Stimulated activated naive CD8-positive, alpha-beta T cell treated with anti-CD3 and anti-CD28 coated beads, Interleukin-15, Interleukin-2, amounts not matched to agents 100 ng/mL and 50 ng/mL, for 24 hours (primary cell): ENCODE measurements around the gene ZNF32.
"Not testable (repeated sequence)": the region's sequence is repeated elsewhere in the genome, so short reads cannot be mapped to it uniquely, and the experiment has no call there.

ENCODE experiments used
- H3K27ac Mint-ChIP-seq: one replicate; pipeline ENCODE4 v1.8.0; 2021; ENCODE audit warnings: mild to moderate bottlenecking, mixed read lengths
- H3K27me3 Mint-ChIP-seq: one replicate; pipeline ENCODE4 v1.8.0; 2021; ENCODE audit warnings: mixed read lengths
- H3K36me3 Mint-ChIP-seq: one replicate; pipeline ENCODE4 v1.8.0; 2021; ENCODE audit warnings: low read depth, mixed read lengths
- H3K4me1 Mint-ChIP-seq: one replicate; pipeline ENCODE4 v1.8.0; 2021; ENCODE audit warnings: low read depth, mixed read lengths
- H3K4me3 Mint-ChIP-seq: one replicate; pipeline ENCODE4 v1.8.0; 2021; ENCODE audit warnings: mild to moderate bottlenecking, mixed read lengths
- H3K9me3 Mint-ChIP-seq: one replicate; pipeline ENCODE4 v1.8.0; 2021; ENCODE audit warnings: mixed read lengths

The ZNF32 gene

GRCh38 chr10:43627942-43628341 lies 20.7 kb downstream of the ZNF32 start:
- Mint-ChIP-seq H3K9me3 (peaks cover 11% of the 10 kb centered on the region), H3K27me3 (no peaks in the 10 kb centered on the region), H3K36me3 (no peaks in the 10 kb centered on the region), H3K4me1 (peaks cover 6% of the 10 kb centered on the region), H3K27ac (no peak overlapping the region), H3K4me3 (no peak overlapping the region)

GRCh38 chr10:43623351-43623750 lies 25.3 kb downstream of the ZNF32 start:
- H3K27me3 Mint-ChIP-seq: no peaks in the 10 kb centered on the region
- H3K4me3 Mint-ChIP-seq: peak overlapping the region; percentile 49

GRCh38 chr10:43622038-43622437 lies 26.6 kb downstream of the ZNF32 start:
- H3K9me3 Mint-ChIP-seq: peaks cover 30% of the 10 kb centered on the region
- H3K36me3 Mint-ChIP-seq: peaks cover 26% of the 10 kb centered on the region
- H3K4me1 Mint-ChIP-seq: peaks cover 13% of the 10 kb centered on the region
- no peak overlapping the region for H3K27ac Mint-ChIP-seq
- no peak overlapping the region for H3K4me3 Mint-ChIP-seq
- H3K27me3 Mint-ChIP-seq: no peaks in the 10 kb centered on the region

More at GRCh38 chr10:43623351-43623750, 25.3 kb downstream of the ZNF32 start:
- H3K36me3 Mint-ChIP-seq: peaks cover 20% of the 10 kb centered on the region
- no peak overlapping the region for H3K27ac Mint-ChIP-seq
- H3K4me1 Mint-ChIP-seq: peaks cover 13% of the 10 kb centered on the region
- peaks cover 31% of the 10 kb centered on the region for H3K9me3 Mint-ChIP-seq

- Mint-ChIP-seq H3K4me1 (peaks cover 13% of the 10 kb centered on the region), H3K9me3 (peaks cover 50% of the 10 kb centered on the region), H3K36me3 (peaks cover 53% of the 10 kb centered on the region), H3K27me3 (no peaks in the 10 kb centered on the region), H3K27ac (no peak overlapping the region), H3K4me3 (no peak overlapping the region)
Measured at GRCh38 chr10:43619368-43619767, 29.3 kb downstream of the ZNF32 start.

- Mint-ChIP-seq H3K9me3 (peaks cover 49% of the 10 kb centered on the region), H3K36me3 (peaks cover 74% of the 10 kb centered on the region), H3K4me1 (peaks cover 11% of the 10 kb centered on the region), H3K27me3 (no peaks in the 10 kb centered on the region), H3K4me3 (no peak overlapping the region), H3K27ac (no peak overlapping the region)
Measured at GRCh38 chr10:43616697-43617370, 31.8 kb downstream of the ZNF32 start.

GRCh38 chr10:43610636-43611035 lies 38.0 kb downstream of the ZNF32 start:
- peaks cover 32% of the 10 kb centered on the region for H3K9me3 Mint-ChIP-seq
- H3K4me3 Mint-ChIP-seq: no peak overlapping the region
- peaks cover 87% of the 10 kb centered on the region for H3K36me3 Mint-ChIP-seq
- no peak overlapping the region for H3K27ac Mint-ChIP-seq
- H3K27me3 Mint-ChIP-seq: no peaks in the 10 kb centered on the region
- peaks cover 53% of the 10 kb centered on the region for H3K4me1 Mint-ChIP-seq

GRCh38 chr10:43607199-43607573 lies 41.5 kb downstream of the ZNF32 start:
- Mint-ChIP-seq H3K4me3 (peak overlapping the region; percentile 87), H3K36me3 (peaks cover 52% of the 10 kb centered on the region), H3K9me3 (peaks cover 15% of the 10 kb centered on the region), H3K27ac (peak overlapping the region; percentile 89), H3K27me3 (peaks cover 2% of the 10 kb centered on the region), H3K4me1 (peaks cover 43% of the 10 kb centered on the region)

GRCh38 chr10:43606323-43607198 lies 42.1 kb downstream of the ZNF32 start, which contains the start of gene ZNF485:
ZNF485 (plus strand) TSS chr10:43606438; CDS start chr10:43607051, 613 bp downstream.
- Mint-ChIP-seq H3K27ac (peak within 1 kb of the TSS; percentile 89), H3K4me3 (peak within 1 kb of the TSS; percentile 87), H3K27me3 (peaks cover 5% of the 10 kb centered on the region), H3K36me3 (peaks cover 46% of the 10 kb centered on the region), H3K4me1 (peaks cover 43% of the 10 kb centered on the region), H3K9me3 (peaks cover 15% of the 10 kb centered on the region)

- Mint-ChIP-seq H3K4me3 (peak overlapping the region; percentile 87), H3K9me3 (peaks cover 13% of the 10 kb centered on the region), H3K27me3 (peaks cover 5% of the 10 kb centered on the region), H3K27ac (peak overlapping the region; percentile 32), H3K36me3 (peaks cover 40% of the 10 kb centered on the region), H3K4me1 (peaks cover 43% of the 10 kb centered on the region)
Measured at GRCh38 chr10:43605850-43606322, 42.8 kb downstream of the ZNF32 start.

GRCh38 chr10:43601576-43601975 lies 47.1 kb downstream of the ZNF32 start:
- H3K4me3 Mint-ChIP-seq, H3K9me3 Mint-ChIP-seq, H3K36me3 Mint-ChIP-seq, H3K27ac Mint-ChIP-seq, H3K27me3 Mint-ChIP-seq: not testable (repeated sequence)
- peaks cover 11% of the 10 kb centered on the region for H3K4me1 Mint-ChIP-seq

- Mint-ChIP-seq H3K4me3 (no peak overlapping the region), H3K4me1 (peaks cover 26% of the 10 kb centered on the region)
Measured at GRCh38 chr10:43599333-43599732, 49.3 kb downstream of the ZNF32 start.

GRCh38 chr10:43598446-43598845 lies 50.2 kb downstream of the ZNF32 start:
- peaks cover 10% of the 10 kb centered on the region for H3K9me3 Mint-ChIP-seq
- no peak overlapping the region for H3K4me3 Mint-ChIP-seq
- peaks cover 9% of the 10 kb centered on the region for H3K27me3 Mint-ChIP-seq
- H3K27ac Mint-ChIP-seq: no peak overlapping the region
- no peaks in the 10 kb centered on the region for H3K36me3 Mint-ChIP-seq
- H3K4me1 Mint-ChIP-seq: peaks cover 31% of the 10 kb centered on the region

More at GRCh38 chr10:43599333-43599732, 49.3 kb downstream of the ZNF32 start:
- H3K27me3 Mint-ChIP-seq: peaks cover 5% of the 10 kb centered on the region
- H3K36me3 Mint-ChIP-seq: no peaks in the 10 kb centered on the region
- H3K27ac Mint-ChIP-seq: no peak overlapping the region
- H3K9me3 Mint-ChIP-seq: peaks cover 5% of the 10 kb centered on the region

- H3K36me3 Mint-ChIP-seq: no peaks in the 10 kb centered on the region
- H3K9me3 Mint-ChIP-seq: peaks cover 14% of the 10 kb centered on the region
- peaks cover 4% of the 10 kb centered on the region for H3K27me3 Mint-ChIP-seq
- H3K4me3 Mint-ChIP-seq: no peak overlapping the region
- no peak overlapping the region for H3K27ac Mint-ChIP-seq
- H3K4me1 Mint-ChIP-seq: peaks cover 31% of the 10 kb centered on the region
Measured at GRCh38 chr10:43596546-43596945, 52.1 kb downstream of the ZNF32 start.

GRCh38 chr10:43595739-43596298 lies 52.9 kb downstream of the ZNF32 start:
- Mint-ChIP-seq H3K36me3 (no peaks in the 10 kb centered on the region), H3K4me3 (peak overlapping the region; percentile 75), H3K9me3 (peaks cover 14% of the 10 kb centered on the region), H3K27me3 (peaks cover 4% of the 10 kb centered on the region), H3K27ac (peak overlapping the region; percentile 73), H3K4me1 (peaks cover 31% of the 10 kb centered on the region)
